HG03097 (cell line): ENCODE measurements around the gene TBATA.

Experiments
- ATAC-seq: cut with Tn5 transposase; IDR thresholded peaks from one replicate; pipeline ENCODE4 v1.9.1; 2021; ENCODE audit not compliant: unreplicated experiment, low FRiP score

The TBATA gene

GRCh38 chr10:70722820-70723424 lies 62.3 kb downstream of the TBATA start:
- no peak for ATAC-seq
